Thyroid gland (tissue), 4 donors: ENCODE data around the gene EFHB. TPM values are rescaled to one million over a fixed set of nuclear protein-coding genes. Genes with fewer than 3 reads are reported as not detected.

Source experiments
- DNase-seq, 2 donors: peaks; one replicate each; pipeline ENCODE4 v3.0.0-alpha.2; 2019
- H3K27ac ChIP-seq, 3 donors: fragments of 200-600 bp; sonication (generic); 1 replicate in 2 of 3; 2 replicates in 1 of 3; pipeline ENCODE4 v1.5.1; 2016 to 2019; ENCODE audit warnings: mild to moderate bottlenecking in 1 of 3, moderate library complexity in 1 of 3
- H3K27me3 ChIP-seq: fragments of 200-600 bp; sonication (generic); one replicate; pipeline ENCODE4 v1.5.1; 2019
- H3K36me3 ChIP-seq, 2 donors: fragments of 200-600 bp; sonication (generic); one replicate each; pipeline ENCODE4 v1.5.1; 2016 to 2019
- H3K4me1 ChIP-seq, 2 donors: fragments of 200-600 bp; sonication (generic); one replicate each; pipeline ENCODE4 v1.5.1; 2017 to 2019
- H3K4me3 ChIP-seq, 3 donors: fragments of 200-600 bp; sonication (generic); replicated peaks in 1 of 3; 1 replicate in 2 of 3; 2 replicates in 1 of 3; pipeline ENCODE4 v1.5.1; 2016; ENCODE audit warnings: mild to moderate bottlenecking in 1 of 3
- H3K9me3 ChIP-seq: fragments of 200-600 bp; sonication (generic); one replicate; pipeline ENCODE4 v1.5.1; 2017
- POLR2A ChIP-seq, 2 donors: fragments of 450-650 bp; IDR thresholded peaks; one replicate each; pipeline ENCODE4 v1.6.1; 2017; ENCODE audit warnings: antibody characterized with exemption in 2 of 2, mild to moderate bottlenecking in 2 of 2, moderate library complexity in 1 of 2
- WGBS, 2 donors: methylation state at CpG; one replicate each; pipeline ENCODE4 v1.1.5; 2017; 5-methylcytosine and 5-hydroxymethylcytosine counted together
- intact Hi-C: fragments of 100-400 bp; cut with DNase I; formaldehyde crosslinking; loops from one replicate; pipeline ENCODE4 v1.15.1; 2023
- total RNA-seq, 4 donors: library from RNA; depleted of rRNA; stranded (reverse); fragments of >200 nt; gene quantifications; one replicate each; pipeline ENCODE4 v1.2.3, GENCODE V29; 2016
- TF ChIP-seq, protein P1 (sequence below), 6 experiments: fragments of 200-600 bp in 3 of 6; fragments of 450-650 bp in 3 of 6; sonication (generic) in 3 of 6; IDR thresholded peaks; one replicate each; pipeline ENCODE4 v1.5.1; 2016 to 2019; ENCODE audit warnings: antibody characterized with exemption in 6 of 6, mild to moderate bottlenecking in 2 of 6, inconsistent platforms in 1 of 6, moderate library complexity in 1 of 6

Gene EFHB
- total RNA-seq, 4 donors from 2014 or later: 0.33 to 2.6 (median 1.7) TPM

DNA sequence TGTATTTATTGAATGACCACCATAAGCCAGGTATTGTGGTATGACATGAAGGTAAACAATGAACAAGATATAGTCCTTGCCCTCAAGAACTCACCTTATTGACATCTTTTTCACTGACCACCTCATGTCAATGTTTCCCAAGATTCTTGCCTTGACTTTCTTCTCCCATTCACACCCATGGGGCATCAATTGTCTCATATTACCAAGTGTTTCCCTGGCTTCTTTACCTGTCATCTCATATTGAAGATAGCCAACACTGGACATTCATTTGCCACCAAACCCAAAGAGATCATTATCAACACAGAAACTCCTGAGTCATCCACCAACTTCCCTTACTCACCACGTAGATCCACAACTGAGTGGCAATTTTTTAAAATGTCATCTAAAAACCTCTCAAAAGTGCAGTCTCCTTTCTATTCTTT is 2.2 kb downstream of the EFHB start:
- no peaks in the 10 kb centered on the region for H3K36me3 ChIP-seq
- no peak for DNase-seq
- WGBS, 2 donors: 64 to 78% methylated on average over 1 of the region's 1 CpG
- H3K9me3 ChIP-seq: no peaks in the 10 kb centered on the region
- H3K27ac ChIP-seq: no peak overlapping the region
- TF ChIP-seq POLR2A (IDR thresholded peaks at IDR 0.05): no peak
- TF ChIP-seq, protein P1, sequence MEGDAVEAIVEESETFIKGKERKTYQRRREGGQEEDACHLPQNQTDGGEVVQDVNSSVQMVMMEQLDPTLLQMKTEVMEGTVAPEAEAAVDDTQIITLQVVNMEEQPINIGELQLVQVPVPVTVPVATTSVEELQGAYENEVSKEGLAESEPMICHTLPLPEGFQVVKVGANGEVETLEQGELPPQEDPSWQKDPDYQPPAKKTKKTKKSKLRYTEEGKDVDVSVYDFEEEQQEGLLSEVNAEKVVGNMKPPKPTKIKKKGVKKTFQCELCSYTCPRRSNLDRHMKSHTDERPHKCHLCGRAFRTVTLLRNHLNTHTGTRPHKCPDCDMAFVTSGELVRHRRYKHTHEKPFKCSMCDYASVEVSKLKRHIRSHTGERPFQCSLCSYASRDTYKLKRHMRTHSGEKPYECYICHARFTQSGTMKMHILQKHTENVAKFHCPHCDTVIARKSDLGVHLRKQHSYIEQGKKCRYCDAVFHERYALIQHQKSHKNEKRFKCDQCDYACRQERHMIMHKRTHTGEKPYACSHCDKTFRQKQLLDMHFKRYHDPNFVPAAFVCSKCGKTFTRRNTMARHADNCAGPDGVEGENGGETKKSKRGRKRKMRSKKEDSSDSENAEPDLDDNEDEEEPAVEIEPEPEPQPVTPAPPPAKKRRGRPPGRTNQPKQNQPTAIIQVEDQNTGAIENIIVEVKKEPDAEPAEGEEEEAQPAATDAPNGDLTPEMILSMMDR (IDR thresholded peaks at IDR 0.05): no peak
- peaks cover 0 to 2% of the 10 kb centered on the region in 2 donors for H3K4me1 ChIP-seq
- no peaks in the 10 kb centered on the region for H3K27me3 ChIP-seq
- H3K4me3 ChIP-seq: no peak overlapping the region
- intact Hi-C loops: no loop called here

DNA sequence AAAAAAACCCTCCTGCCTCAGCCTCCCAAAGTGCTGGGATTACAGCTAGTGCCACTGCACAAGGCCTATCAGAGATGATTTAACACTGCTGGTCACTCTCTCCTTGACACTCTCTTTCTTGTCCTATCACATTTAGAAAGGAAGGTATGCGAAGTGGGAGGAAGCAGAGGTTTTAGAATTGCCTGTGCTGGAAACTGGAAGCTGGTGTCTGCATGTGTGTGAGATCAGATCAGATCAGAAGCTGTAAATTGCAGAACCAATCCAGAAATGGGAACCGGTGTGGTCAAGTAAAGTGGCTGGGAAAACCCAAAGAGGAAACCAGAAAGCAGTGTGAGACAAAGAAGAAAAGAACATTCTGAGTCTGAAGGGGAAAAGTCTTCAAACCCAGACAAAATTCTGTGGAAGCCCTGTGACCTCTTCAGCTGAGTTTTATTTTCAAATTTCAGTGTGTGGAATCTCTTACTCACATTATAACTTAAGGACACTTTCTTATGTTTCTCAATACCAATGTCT is 2.8 kb downstream of the EFHB start:
- no peaks in the 10 kb centered on the region for H3K27me3 ChIP-seq
- intact Hi-C loops: no loop called here
- H3K27ac ChIP-seq: no peak overlapping the region
- no peak for DNase-seq
- H3K9me3 ChIP-seq: no peaks in the 10 kb centered on the region
- TF ChIP-seq POLR2A (IDR thresholded peaks at IDR 0.05): no peak
- TF ChIP-seq, protein P1 (IDR thresholded peaks at IDR 0.05): no peak
- no peaks in the 10 kb centered on the region for H3K36me3 ChIP-seq
- WGBS, 2 donors: 78 to 82% methylated on average over 2 of the region's 2 CpGs
- peaks cover 0 to 2% of the 10 kb centered on the region in 2 donors for H3K4me1 ChIP-seq
- no peak overlapping the region for H3K4me3 ChIP-seq

DNA sequence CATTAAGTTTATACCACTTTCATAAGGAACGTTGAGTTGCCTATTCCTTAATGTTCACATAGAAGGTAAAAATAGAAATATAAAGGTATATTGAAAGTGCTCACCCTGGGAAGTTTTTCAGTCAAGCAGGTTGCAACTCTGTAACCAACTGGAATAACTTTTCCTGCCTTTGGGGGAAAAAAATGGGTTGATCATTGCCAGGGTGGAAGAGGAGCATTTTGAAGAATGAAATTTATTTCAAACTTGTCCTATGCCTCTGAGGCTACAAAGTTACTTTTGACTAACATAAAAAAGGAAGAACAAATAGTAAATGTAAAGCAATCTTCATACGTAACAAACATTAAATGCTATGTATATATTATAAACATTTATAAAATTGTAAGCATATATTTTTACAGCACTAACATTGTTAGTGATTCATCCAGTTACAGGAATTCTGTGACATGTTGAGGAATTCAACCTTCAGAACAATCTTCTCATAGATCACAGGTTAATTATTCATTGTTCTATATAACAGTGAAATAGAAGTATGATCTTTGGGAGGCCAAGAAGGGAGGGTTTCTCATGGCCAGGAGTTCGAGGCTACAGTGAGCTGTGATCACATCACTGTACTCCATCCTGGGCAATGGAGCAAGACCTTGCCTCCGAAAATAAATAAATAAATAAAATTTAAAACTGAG is 13.5 kb downstream of the EFHB start:
- intact Hi-C loops: no loop called here
- no peak overlapping the region for H3K27ac ChIP-seq
- H3K27me3 ChIP-seq: no peaks in the 10 kb centered on the region
- TF ChIP-seq, protein P1 (IDR thresholded peaks at IDR 0.05): no peak
- no peak for TF ChIP-seq POLR2A (IDR thresholded peaks at IDR 0.05)
- H3K9me3 ChIP-seq: no peaks in the 10 kb centered on the region
- H3K4me1 ChIP-seq: no peaks in the 10 kb centered on the region
- 64 to 90% methylated on average over 4 of the region's 4 CpGs for WGBS, 2 donors
- no peak for DNase-seq
- no peak overlapping the region for H3K4me3 ChIP-seq
- no peaks in the 10 kb centered on the region for H3K36me3 ChIP-seq

DNA sequence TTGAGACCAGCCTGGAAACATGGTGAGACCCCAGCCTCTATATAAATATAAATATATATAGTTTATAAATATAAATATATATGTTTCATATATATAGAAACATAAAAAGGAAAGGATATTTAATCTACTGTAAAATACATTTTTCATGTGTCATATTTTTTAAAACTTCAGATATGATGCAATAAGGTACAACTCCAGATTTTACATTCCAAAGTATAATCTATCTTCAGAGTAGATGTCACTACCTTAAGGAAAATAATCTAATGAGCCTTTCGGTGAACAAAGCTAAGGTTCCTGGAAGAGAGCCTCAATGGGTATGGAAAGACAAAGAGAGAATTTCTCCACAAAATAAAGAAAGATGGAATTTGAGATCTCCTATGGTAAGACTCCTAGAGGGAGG is 16.9 kb downstream of the EFHB start:
- Histone ChIP-seq H3K9me3 (no peaks in the 10 kb centered on the region), H3K4me3 (no peak overlapping the region), H3K27me3 (no peaks in the 10 kb centered on the region), H3K36me3 (no peaks in the 10 kb centered on the region), H3K27ac (no peak overlapping the region), H3K4me1 (no peaks in the 10 kb centered on the region)
- intact Hi-C loops: no loop called here
- no peak for TF ChIP-seq POLR2A (IDR thresholded peaks at IDR 0.05)
- TF ChIP-seq, protein P1 (IDR thresholded peaks at IDR 0.05): no peak
- no peak for DNase-seq
- WGBS, 2 donors: 95 to 98% methylated on average over 1 of the region's 1 CpG

DNA sequence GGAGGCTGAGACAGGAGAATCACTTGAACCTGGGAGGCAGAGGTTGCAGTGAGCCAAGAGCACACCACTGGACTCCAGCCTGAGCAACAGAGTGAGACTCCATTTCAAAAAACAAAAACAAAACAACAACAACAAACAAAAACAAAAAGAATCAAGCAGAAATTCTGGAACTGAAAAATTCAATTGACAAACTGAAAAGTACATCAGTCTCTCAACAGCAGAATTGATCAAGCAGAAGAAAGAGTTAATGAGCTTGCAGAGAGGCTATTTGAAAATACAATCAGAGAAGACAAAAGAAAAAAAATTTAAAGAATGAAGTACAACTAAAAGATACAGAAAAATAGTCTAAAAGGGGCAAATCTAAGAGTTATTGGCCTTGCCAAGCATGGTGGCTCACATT is 22.6 kb downstream of the EFHB start:
- no peak overlapping the region for H3K4me3 ChIP-seq
- no peak for DNase-seq
- no peaks in the 10 kb centered on the region for H3K36me3 ChIP-seq
- intact Hi-C loops: no loop called here
- H3K27me3 ChIP-seq: no peaks in the 10 kb centered on the region
- no peak for TF ChIP-seq POLR2A (IDR thresholded peaks at IDR 0.05)
- TF ChIP-seq, protein P1 (IDR thresholded peaks at IDR 0.05): no peak
- H3K4me1 ChIP-seq: no peaks in the 10 kb centered on the region
- H3K9me3 ChIP-seq: no peaks in the 10 kb centered on the region
- H3K27ac ChIP-seq: no peak overlapping the region
